ENCODE results near the gene MOCOS. TPM values are rescaled to one million over a fixed set of nuclear protein-coding genes. Genes with fewer than 3 reads are reported as not detected.
"Not testable (repeated sequence)": the region's sequence is repeated elsewhere in the genome, so short reads cannot be mapped to it uniquely, and the experiment has no call there.

MOCOS gene
- total and polyA plus RNA-seq, 2 experiments from 2014 or later: 0.27 to 0.60 TPM

- Histone ChIP-seq H3K27me3 (no peaks in the 10 kb centered on the region), H3K4me1 (ENCODE audit: low read depth) (peaks cover 6% of the 10 kb centered on the region), H3K9me3 (ENCODE audit: low read depth) (no peaks in the 10 kb centered on the region), H3K4me3 (no peak overlapping the region), H3K36me3 (no peaks in the 10 kb centered on the region), H3K27ac (no peak overlapping the region)
- no peak for TF ChIP-seq CTCF (IDR thresholded peaks at IDR 0.05; ENCODE audit: low read depth, low read length)
- no peak for DNase-seq (ENCODE audit: low read depth in 1 of 2, low spot score in 1 of 2)
These were observed 27.5 kb downstream of the MOCOS start for GRCh38 chr18:36214811-36215210.

GRCh38 chr18:36215577-36215976 lies 28.3 kb downstream of the MOCOS start:
- peaks cover 6% of the 10 kb centered on the region for H3K4me1 ChIP-seq (ENCODE audit: low read depth)
- H3K27me3 ChIP-seq: no peaks in the 10 kb centered on the region
- H3K9me3 ChIP-seq (ENCODE audit: low read depth): no peaks in the 10 kb centered on the region
- DNase-seq (ENCODE audit: low read depth in 1 of 2, low spot score in 1 of 2): no peak
- no peak overlapping the region for H3K27ac ChIP-seq
- TF ChIP-seq CTCF (IDR thresholded peaks at IDR 0.05; ENCODE audit: low read depth, low read length): no peak
- no peak overlapping the region for H3K4me3 ChIP-seq
- H3K36me3 ChIP-seq: no peaks in the 10 kb centered on the region

GRCh38 chr18:36217348-36217747 lies 30.1 kb downstream of the MOCOS start:
- H3K9me3 ChIP-seq (ENCODE audit: low read depth): no peaks in the 10 kb centered on the region
- no peak for DNase-seq (ENCODE audit: low read depth in 1 of 2, low spot score in 1 of 2)
- no peaks in the 10 kb centered on the region for H3K36me3 ChIP-seq
- no peak overlapping the region for H3K4me3 ChIP-seq
- TF ChIP-seq CTCF (IDR thresholded peaks at IDR 0.05; ENCODE audit: low read depth, low read length): no peak
- H3K27ac ChIP-seq: no peak overlapping the region
- H3K27me3 ChIP-seq: no peaks in the 10 kb centered on the region
- H3K4me1 ChIP-seq (ENCODE audit: low read depth): peaks cover 6% of the 10 kb centered on the region

- Histone ChIP-seq H3K36me3 (no peaks in the 10 kb centered on the region), H3K27ac (no peak overlapping the region), H3K27me3 (no peaks in the 10 kb centered on the region), H3K4me1 (ENCODE audit: low read depth) (no peaks in the 10 kb centered on the region), H3K9me3 (ENCODE audit: low read depth) (no peaks in the 10 kb centered on the region), H3K4me3 (no peak overlapping the region)
- no peak for TF ChIP-seq CTCF (IDR thresholded peaks at IDR 0.05; ENCODE audit: low read depth, low read length)
- DNase-seq (ENCODE audit: low read depth in 1 of 2, low spot score in 1 of 2): no peak
These were observed 41.9 kb downstream of the MOCOS start for GRCh38 chr18:36229188-36229587.

- not testable (repeated sequence) for DNase-seq (ENCODE audit: low read depth in 1 of 2, low spot score in 1 of 2); H3K36me3 ChIP-seq; H3K27ac ChIP-seq; H3K4me1 ChIP-seq (ENCODE audit: low read depth); H3K27me3 ChIP-seq; H3K4me3 ChIP-seq; H3K9me3 ChIP-seq (ENCODE audit: low read depth)
These were observed 53.2 kb downstream of the MOCOS start for GRCh38 chr18:36240510-36240909.

GRCh38 chr18:36241831-36242230 lies 54.5 kb downstream of the MOCOS start:
- DNase-seq (ENCODE audit: low read depth in 1 of 2, low spot score in 1 of 2): no peak
- no peak for TF ChIP-seq CTCF (IDR thresholded peaks at IDR 0.05; ENCODE audit: low read depth, low read length)
- Histone ChIP-seq H3K4me1 (ENCODE audit: low read depth) (no peaks in the 10 kb centered on the region), H3K27me3 (no peaks in the 10 kb centered on the region), H3K36me3 (no peaks in the 10 kb centered on the region), H3K27ac (no peak overlapping the region), H3K4me3 (no peak overlapping the region), H3K9me3 (ENCODE audit: low read depth) (no peaks in the 10 kb centered on the region)
